HEK293 (cell line): ENCODE measurements around the gene WDR86.
A peak's percentile ranks its signal among the peaks of the same experiment; 100 is the strongest.

Experiments
- CTCF ChIA-PET: fragments of 350-600 bp; formaldehyde crosslinking; extraction: SDS; loops from one replicate; lab custom pipeline; 2021; ENCODE audit warnings: antibody characterized with exemption; lab: Yijun Ruan, JAX
- POLR2A ChIA-PET: fragments of 300-600 bp; formaldehyde crosslinking; extraction: SDS; loops from one replicate; lab custom pipeline; 2020; ENCODE audit warnings: antibody characterized with exemption, inconsistent platforms; lab: Yijun Ruan, JAX
- H3K27ac ChIP-seq: fragments of 200-500 bp; sonication (Bioruptor generic); 2 replicates; pipeline ENCODE4 v1.5.1; 2014; ENCODE audit warnings: low read depth, low read length, control low read depth, inconsistent platforms; ENCODE audit errors: extremely low read depth
- H3K36me3 ChIP-seq, 2 experiments: fragments of 200-500 bp in 1 of 2; sonication (Bioruptor generic) in 1 of 2; 1 replicate in 1 of 2; 2 replicates in 1 of 2; pipeline ENCODE4 v1.5.1; 2014 to 2017; ENCODE audit warnings: inconsistent platforms in 2 of 2, low read length in 2 of 2; ENCODE audit not compliant: control insufficient read depth in 2 of 2, insufficient read depth in 1 of 2
- H3K4me1 ChIP-seq: fragments of 200-500 bp; sonication (Bioruptor generic); 2 replicates; pipeline ENCODE4 v1.5.1; 2014; ENCODE audit warnings: mild to moderate bottlenecking, low read length, inconsistent platforms; ENCODE audit not compliant: control insufficient read depth, insufficient read depth
- H3K4me3 ChIP-seq: 2 replicates; pipeline ENCODE4 v1.5.1; 2011; ENCODE audit warnings: low read depth, mild to moderate bottlenecking, control low read depth, low read length, moderate library complexity
- H3K9me3 ChIP-seq: fragments of 200-500 bp; sonication (Bioruptor generic); 2 replicates; pipeline ENCODE4 v1.5.1; 2014; ENCODE audit warnings: low read depth, low read length, inconsistent platforms; ENCODE audit not compliant: control insufficient read depth, insufficient read depth
- EGR2 ChIP-seq: fragments of 450-650 bp; formaldehyde crosslinking; IDR thresholded peaks from 2 replicates; pipeline ENCODE4 v1.5.1; 2016; ENCODE audit warnings: low read depth, missing biosample characterization, missing genetic modification characterization
- FEZF1 ChIP-seq: fragments of 450-650 bp; formaldehyde crosslinking; IDR thresholded peaks from 2 replicates; pipeline ENCODE4 v1.5.1; 2016; ENCODE audit warnings: missing biosample characterization, missing genetic modification characterization
- GFI1B ChIP-seq: fragments of 450-650 bp; formaldehyde crosslinking; IDR thresholded peaks from 2 replicates; pipeline ENCODE4 v1.5.1; 2016; ENCODE audit warnings: missing biosample characterization, missing genetic modification characterization
- SETDB1 ChIP-seq: IDR thresholded peaks from one replicate; pipeline ENCODE4 v1.6.1; 2017; ENCODE audit warnings: mild to moderate bottlenecking, low read length, moderate library complexity, mixed read lengths; ENCODE audit not compliant: insufficient read length
- TRIM28 ChIP-seq: IDR thresholded peaks from 2 replicates; pipeline ENCODE4 v1.6.1; 2011; ENCODE audit warnings: low read length, control low read depth, borderline replicate concordance
- ZFP3 ChIP-seq: fragments of 450-650 bp; formaldehyde crosslinking; IDR thresholded peaks from 2 replicates; pipeline ENCODE4 v1.5.1; 2016; ENCODE audit warnings: low read depth, missing biosample characterization, missing genetic modification characterization
- ZNF121 ChIP-seq: fragments of 450-650 bp; formaldehyde crosslinking; IDR thresholded peaks from 2 replicates; pipeline ENCODE4 v1.5.1; 2016; ENCODE audit warnings: missing biosample characterization, missing genetic modification characterization
- ZNF324 ChIP-seq: fragments of 450-650 bp; formaldehyde crosslinking; IDR thresholded peaks from 2 replicates; pipeline ENCODE4 v1.5.1; 2016; ENCODE audit warnings: missing biosample characterization, missing genetic modification characterization
- ZNF48 ChIP-seq: fragments of 450-650 bp; formaldehyde crosslinking; IDR thresholded peaks from 2 replicates; pipeline ENCODE4 v1.5.1; 2016; ENCODE audit warnings: missing biosample characterization, missing genetic modification characterization
- ZNF544 ChIP-seq: fragments of 450-650 bp; formaldehyde crosslinking; IDR thresholded peaks from 2 replicates; pipeline ENCODE4 v1.5.0; 2017; ENCODE audit warnings: missing biosample characterization, missing genetic modification characterization
- ZNF600 ChIP-seq: fragments of 450-650 bp; formaldehyde crosslinking; IDR thresholded peaks from 2 replicates; pipeline ENCODE4 v1.5.1; 2016; ENCODE audit warnings: missing biosample characterization, missing genetic modification characterization
- TF ChIP-seq, protein P1 (sequence below): fragments of 450-650 bp; formaldehyde crosslinking; conservative IDR thresholded peaks from 2 replicates; pipeline ENCODE4 v1.5.1; 2016; ENCODE audit warnings: low read depth, missing biosample characterization, missing genetic modification characterization
- TF ChIP-seq, protein P2 (sequence below): fragments of 450-650 bp; formaldehyde crosslinking; optimal IDR thresholded peaks from 2 replicates; pipeline ENCODE3; 2016; ENCODE audit warnings: missing biosample characterization, mild to moderate bottlenecking, missing genetic modification characterization
- TF ChIP-seq, protein P3 (sequence below): fragments of 450-650 bp; formaldehyde crosslinking; IDR thresholded peaks from 2 replicates; pipeline ENCODE4 v1.5.1; 2016; ENCODE audit warnings: missing biosample characterization, missing genetic modification characterization

Gene WDR86

DNA sequence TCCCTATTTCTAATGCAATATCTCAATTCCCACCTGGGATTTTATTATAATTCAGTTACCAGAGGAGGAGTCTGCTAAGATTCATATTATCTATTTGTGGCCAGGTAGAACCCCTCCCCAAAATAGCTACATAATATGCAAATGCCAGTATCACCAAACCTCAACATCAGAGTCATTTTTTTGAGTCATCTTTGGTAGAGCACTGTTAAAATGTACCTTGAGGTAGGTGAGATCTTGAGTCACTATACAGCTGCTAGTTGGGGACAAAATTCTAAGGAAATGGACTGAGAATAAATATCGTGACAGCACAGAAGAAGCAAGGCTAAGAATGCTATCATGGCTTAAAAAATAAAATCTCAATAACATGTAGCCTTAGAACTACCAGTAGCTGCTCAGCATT lies 34.8 kb upstream of the WDR86 start (continued):
- no peak for TF ChIP-seq ZNF121 (tag by site-specific recombination)
- no peak for TF ChIP-seq EGR2 (tag by site-specific recombination)
- no peak for TF ChIP-seq ZFP3
- TF ChIP-seq ZNF544 = no peak
- TF ChIP-seq ZNF600 = no peak
- TF ChIP-seq, protein P1, sequence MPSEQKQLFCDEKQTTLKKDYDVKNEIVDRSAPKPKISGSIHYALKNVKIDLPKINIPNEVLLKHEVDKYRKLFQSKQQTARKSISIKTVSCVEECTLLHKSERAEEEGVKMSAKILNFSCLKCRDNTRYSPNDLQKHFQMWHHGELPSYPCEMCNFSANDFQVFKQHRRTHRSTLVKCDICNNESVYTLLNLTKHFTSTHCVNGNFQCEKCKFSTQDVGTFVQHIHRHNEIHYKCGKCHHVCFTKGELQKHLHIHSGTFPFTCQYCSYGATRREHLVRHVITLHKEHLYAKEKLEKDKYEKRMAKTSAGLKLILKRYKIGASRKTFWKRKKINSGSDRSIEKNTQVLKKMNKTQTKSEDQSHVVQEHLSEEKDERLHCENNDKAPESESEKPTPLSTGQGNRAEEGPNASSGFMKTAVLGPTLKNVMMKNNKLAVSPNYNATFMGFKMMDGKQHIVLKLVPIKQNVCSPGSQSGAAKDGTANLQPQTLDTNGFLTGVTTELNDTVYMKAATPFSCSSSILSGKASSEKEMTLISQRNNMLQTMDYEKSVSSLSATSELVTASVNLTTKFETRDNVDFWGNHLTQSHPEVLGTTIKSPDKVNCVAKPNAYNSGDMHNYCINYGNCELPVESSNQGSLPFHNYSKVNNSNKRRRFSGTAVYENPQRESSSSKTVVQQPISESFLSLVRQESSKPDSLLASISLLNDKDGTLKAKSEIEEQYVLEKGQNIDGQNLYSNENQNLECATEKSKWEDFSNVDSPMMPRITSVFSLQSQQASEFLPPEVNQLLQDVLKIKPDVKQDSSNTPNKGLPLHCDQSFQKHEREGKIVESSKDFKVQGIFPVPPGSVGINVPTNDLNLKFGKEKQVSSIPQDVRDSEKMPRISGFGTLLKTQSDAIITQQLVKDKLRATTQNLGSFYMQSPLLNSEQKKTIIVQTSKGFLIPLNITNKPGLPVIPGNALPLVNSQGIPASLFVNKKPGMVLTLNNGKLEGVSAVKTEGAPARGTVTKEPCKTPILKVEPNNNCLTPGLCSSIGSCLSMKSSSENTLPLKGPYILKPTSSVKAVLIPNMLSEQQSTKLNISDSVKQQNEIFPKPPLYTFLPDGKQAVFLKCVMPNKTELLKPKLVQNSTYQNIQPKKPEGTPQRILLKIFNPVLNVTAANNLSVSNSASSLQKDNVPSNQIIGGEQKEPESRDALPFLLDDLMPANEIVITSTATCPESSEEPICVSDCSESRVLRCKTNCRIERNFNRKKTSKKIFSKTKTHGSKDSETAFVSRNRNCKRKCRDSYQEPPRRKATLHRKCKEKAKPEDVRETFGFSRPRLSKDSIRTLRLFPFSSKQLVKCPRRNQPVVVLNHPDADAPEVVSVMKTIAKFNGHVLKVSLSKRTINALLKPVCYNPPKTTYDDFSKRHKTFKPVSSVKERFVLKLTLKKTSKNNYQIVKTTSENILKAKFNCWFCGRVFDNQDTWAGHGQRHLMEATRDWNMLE (tag by site-specific recombination) = no peak
- TF ChIP-seq ZNF48 (tag by site-specific recombination) = no peak
- TF ChIP-seq FEZF1 = no peak
- TF ChIP-seq, protein P2, sequence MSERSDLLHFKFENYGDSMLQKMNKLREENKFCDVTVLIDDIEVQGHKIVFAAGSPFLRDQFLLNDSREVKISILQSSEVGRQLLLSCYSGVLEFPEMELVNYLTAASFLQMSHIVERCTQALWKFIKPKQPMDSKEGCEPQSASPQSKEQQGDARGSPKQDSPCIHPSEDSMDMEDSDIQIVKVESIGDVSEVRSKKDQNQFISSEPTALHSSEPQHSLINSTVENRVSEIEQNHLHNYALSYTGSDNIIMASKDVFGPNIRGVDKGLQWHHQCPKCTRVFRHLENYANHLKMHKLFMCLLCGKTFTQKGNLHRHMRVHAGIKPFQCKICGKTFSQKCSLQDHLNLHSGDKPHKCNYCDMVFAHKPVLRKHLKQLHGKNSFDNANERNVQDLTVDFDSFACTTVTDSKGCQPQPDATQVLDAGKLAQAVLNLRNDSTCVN (tag by site-specific recombination) = no peak

DNA sequence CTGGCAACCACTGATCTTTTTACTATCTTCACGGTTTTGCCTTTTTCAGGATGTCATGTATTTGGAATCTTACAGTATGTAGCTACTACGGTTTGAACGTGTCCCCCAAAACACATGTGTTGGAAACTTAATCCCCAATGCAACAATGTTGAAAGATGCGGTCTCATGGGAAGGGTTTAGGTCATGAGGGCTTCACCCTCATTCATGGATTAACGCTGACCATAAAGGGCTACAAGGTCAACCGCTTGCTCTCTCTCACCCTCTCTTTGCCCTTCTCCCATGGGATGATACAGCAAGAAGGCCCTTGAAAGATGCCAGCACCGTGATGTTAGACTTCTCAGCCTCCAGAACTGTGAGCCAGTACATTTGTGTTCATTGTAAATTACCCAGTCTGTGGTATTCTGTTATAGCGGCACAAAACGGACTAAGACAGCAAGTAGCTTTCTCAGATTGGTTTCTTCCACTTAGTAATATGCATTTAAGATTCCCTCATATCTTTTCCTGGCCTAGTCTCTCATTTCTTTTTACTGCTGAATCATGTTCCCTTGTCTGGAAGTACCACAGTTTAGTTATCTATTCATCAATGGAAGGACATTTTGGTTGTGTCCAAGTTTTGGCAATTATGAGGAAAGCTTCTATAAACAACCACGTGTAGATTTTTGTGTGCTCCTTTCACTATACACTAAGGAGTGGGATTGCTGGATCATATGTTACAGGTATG lies 33.1 kb upstream of the WDR86 start:
- no peaks in the 10 kb centered on the region for H3K36me3 ChIP-seq
- no peak overlapping the region for H3K27ac ChIP-seq
- ChIA-PET CTCF (interaction anchor here (1.0 to 1.5 kb wide), 4 partner anchors 9 to 74 kb away, joined by 3 to 5 read pairs (median 4); no protein-coding TSS in a partner anchor), POLR2A (no interaction called here)
- H3K9me3 ChIP-seq = no peaks in the 10 kb centered on the region
- H3K4me1 ChIP-seq = no peaks in the 10 kb centered on the region
- TF ChIP-seq TRIM28 = peak; percentile 35; the same call in 1 of the 2 replicates
- TF ChIP-seq, protein P3, sequence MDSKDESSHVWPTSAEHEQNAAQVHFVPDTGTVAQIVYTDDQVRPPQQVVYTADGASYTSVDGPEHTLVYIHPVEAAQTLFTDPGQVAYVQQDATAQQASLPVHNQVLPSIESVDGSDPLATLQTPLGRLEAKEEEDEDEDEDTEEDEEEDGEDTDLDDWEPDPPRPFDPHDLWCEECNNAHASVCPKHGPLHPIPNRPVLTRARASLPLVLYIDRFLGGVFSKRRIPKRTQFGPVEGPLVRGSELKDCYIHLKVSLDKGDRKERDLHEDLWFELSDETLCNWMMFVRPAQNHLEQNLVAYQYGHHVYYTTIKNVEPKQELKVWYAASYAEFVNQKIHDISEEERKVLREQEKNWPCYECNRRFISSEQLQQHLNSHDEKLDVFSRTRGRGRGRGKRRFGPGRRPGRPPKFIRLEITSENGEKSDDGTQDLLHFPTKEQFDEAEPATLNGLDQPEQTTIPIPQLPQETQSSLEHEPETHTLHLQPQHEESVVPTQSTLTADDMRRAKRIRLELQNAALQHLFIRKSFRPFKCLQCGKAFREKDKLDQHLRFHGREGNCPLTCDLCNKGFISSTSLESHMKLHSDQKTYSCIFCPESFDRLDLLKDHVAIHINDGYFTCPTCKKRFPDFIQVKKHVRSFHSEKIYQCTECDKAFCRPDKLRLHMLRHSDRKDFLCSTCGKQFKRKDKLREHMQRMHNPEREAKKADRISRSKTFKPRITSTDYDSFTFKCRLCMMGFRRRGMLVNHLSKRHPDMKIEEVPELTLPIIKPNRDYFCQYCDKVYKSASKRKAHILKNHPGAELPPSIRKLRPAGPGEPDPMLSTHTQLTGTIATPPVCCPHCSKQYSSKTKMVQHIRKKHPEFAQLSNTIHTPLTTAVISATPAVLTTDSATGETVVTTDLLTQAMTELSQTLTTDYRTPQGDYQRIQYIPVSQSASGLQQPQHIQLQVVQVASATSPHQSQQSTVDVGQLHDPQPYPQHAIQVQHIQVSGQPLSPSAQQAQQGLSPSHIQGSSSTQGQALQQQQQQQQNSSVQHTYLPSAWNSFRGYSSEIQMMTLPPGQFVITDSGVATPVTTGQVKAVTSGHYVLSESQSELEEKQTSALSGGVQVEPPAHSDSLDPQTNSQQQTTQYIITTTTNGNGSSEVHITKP (tag by site-specific recombination) = peak; percentile 45
- TF ChIP-seq SETDB1 = peak; percentile 18
- no peak for TF ChIP-seq ZNF324
- no peak for TF ChIP-seq GFI1B (tag by site-specific recombination)
- no peak overlapping the region for H3K4me3 ChIP-seq
